Mammary epithelial cell (primary cell): ENCODE results near the gene SPRR2G.

Experiments used
- CTCF ChIP-seq, 2 donors: IDR thresholded peaks in 1 of 2; conservative IDR thresholded peaks in 1 of 2; 2 replicates each; pipeline ENCODE4 v1.5.1; 2011 to 2012; ENCODE audit warnings: inconsistent platforms in 2 of 2, low read length in 2 of 2, mild to moderate bottlenecking in 2 of 2, control low read depth in 1 of 2, low read depth in 1 of 2; ENCODE audit not compliant: insufficient read depth in 1 of 2; ENCODE audit errors: extremely low read depth in 1 of 2
- EZH2 ChIP-seq: IDR thresholded peaks from 2 replicates; pipeline ENCODE4 v1.6.1; 2012; ENCODE audit warnings: low read length, inconsistent platforms, borderline replicate concordance

GRCh38 chr1:153122831-153123421, 27.8 kb downstream of the SPRR2G start:
- no peak for TF ChIP-seq CTCF (conservative IDR thresholded peaks at IDR 0.05 in 1 of 2, IDR thresholded peaks at IDR 0.05 in 1 of 2; ENCODE audit: extremely low read depth in 1 of 2, insufficient read depth in 1 of 2, low read depth in 1 of 2, low read length in 2 of 2)
- no peak for TF ChIP-seq EZH2
